ENCODE data around the gene MYOC.
"Not testable (repeated sequence)": the region's sequence is repeated elsewhere in the genome, so short reads cannot be mapped to it uniquely, and the experiment has no call there.

MYOC gene

GRCh38 chr1:171600862-171601261 lies 51.6 kb downstream of the MYOC start:
- Histone ChIP-seq H3K9me3 (ENCODE audit: control insufficient read depth, insufficient read depth, low read length) (no peaks in the 10 kb centered on the region), H3K36me3 (ENCODE audit: control insufficient read depth, insufficient read depth, low read length) (no peaks in the 10 kb centered on the region), H3K4me1 (ENCODE audit: control insufficient read depth, insufficient read depth, low read length) (peaks cover 6% of the 10 kb centered on the region; the same call in 1 of the 2 replicates), H3K27me3 (ENCODE audit: control insufficient read depth, insufficient read depth, low read length) (no peaks in the 10 kb centered on the region), H3K4me3 (ENCODE audit: low read depth, low read length) (no peak overlapping the region), H3K9ac (ENCODE audit: low read depth, low read length) (no peak overlapping the region), H3K27ac (ENCODE audit: low read depth, low read length) (no peak overlapping the region)

- H3K9me3 ChIP-seq (ENCODE audit: control insufficient read depth, insufficient read depth, low read length); H3K36me3 ChIP-seq (ENCODE audit: control insufficient read depth, insufficient read depth, low read length); H3K27ac ChIP-seq (ENCODE audit: low read depth, low read length); H3K9ac ChIP-seq (ENCODE audit: low read depth, low read length); H3K27me3 ChIP-seq (ENCODE audit: control insufficient read depth, insufficient read depth, low read length); H3K4me1 ChIP-seq (ENCODE audit: control insufficient read depth, insufficient read depth, low read length); H3K4me3 ChIP-seq (ENCODE audit: low read depth, low read length): not testable (repeated sequence)
Observed at GRCh38 chr1:171600310-171600709, 52.2 kb downstream of the MYOC start.

- Histone ChIP-seq H3K9ac (ENCODE audit: low read depth, low read length) (no peak overlapping the region), H3K4me3 (ENCODE audit: low read depth, low read length) (no peak overlapping the region), H3K4me1 (ENCODE audit: control insufficient read depth, insufficient read depth, low read length) (no peaks in the 10 kb centered on the region), H3K27me3 (ENCODE audit: control insufficient read depth, insufficient read depth, low read length) (no peaks in the 10 kb centered on the region), H3K36me3 (ENCODE audit: control insufficient read depth, insufficient read depth, low read length) (peaks cover 15% of the 10 kb centered on the region), H3K9me3 (ENCODE audit: control insufficient read depth, insufficient read depth, low read length) (no peaks in the 10 kb centered on the region), H3K27ac (ENCODE audit: low read depth, low read length) (no peak overlapping the region)
Observed at GRCh38 chr1:171597203-171597602, 55.3 kb downstream of the MYOC start.

- H3K4me1 ChIP-seq (ENCODE audit: control insufficient read depth, insufficient read depth, low read length) = no peaks in the 10 kb centered on the region
- peaks cover 20% of the 10 kb centered on the region for H3K36me3 ChIP-seq (ENCODE audit: control insufficient read depth, insufficient read depth, low read length)
- no peaks in the 10 kb centered on the region for H3K9me3 ChIP-seq (ENCODE audit: control insufficient read depth, insufficient read depth, low read length)
- no peak overlapping the region for H3K27ac ChIP-seq (ENCODE audit: low read depth, low read length)
- no peak overlapping the region for H3K4me3 ChIP-seq (ENCODE audit: low read depth, low read length)
- H3K9ac ChIP-seq (ENCODE audit: low read depth, low read length) = no peak overlapping the region
- H3K27me3 ChIP-seq (ENCODE audit: control insufficient read depth, insufficient read depth, low read length) = no peaks in the 10 kb centered on the region
Observed at GRCh38 chr1:171596705-171597104, 55.8 kb downstream of the MYOC start.

GRCh38 chr1:171596119-171596518 lies 56.4 kb downstream of the MYOC start:
- Histone ChIP-seq H3K9ac (ENCODE audit: low read depth, low read length) (no peak overlapping the region), H3K4me3 (ENCODE audit: low read depth, low read length) (no peak overlapping the region), H3K4me1 (ENCODE audit: control insufficient read depth, insufficient read depth, low read length) (no peaks in the 10 kb centered on the region), H3K27ac (ENCODE audit: low read depth, low read length) (no peak overlapping the region), H3K36me3 (ENCODE audit: control insufficient read depth, insufficient read depth, low read length) (peaks cover 26% of the 10 kb centered on the region), H3K27me3 (ENCODE audit: control insufficient read depth, insufficient read depth, low read length) (no peaks in the 10 kb centered on the region), H3K9me3 (ENCODE audit: control insufficient read depth, insufficient read depth, low read length) (no peaks in the 10 kb centered on the region)

- H3K27me3 ChIP-seq (ENCODE audit: control insufficient read depth, insufficient read depth, low read length) = no peaks in the 10 kb centered on the region
- H3K36me3 ChIP-seq (ENCODE audit: control insufficient read depth, insufficient read depth, low read length) = peaks cover 34% of the 10 kb centered on the region
- H3K4me3 ChIP-seq (ENCODE audit: low read depth, low read length) = no peak overlapping the region
- H3K9ac ChIP-seq (ENCODE audit: low read depth, low read length) = no peak overlapping the region
- H3K9me3 ChIP-seq (ENCODE audit: control insufficient read depth, insufficient read depth, low read length) = no peaks in the 10 kb centered on the region
- no peaks in the 10 kb centered on the region for H3K4me1 ChIP-seq (ENCODE audit: control insufficient read depth, insufficient read depth, low read length)
- H3K27ac ChIP-seq (ENCODE audit: low read depth, low read length) = no peak overlapping the region
Observed at GRCh38 chr1:171595324-171595723, 57.2 kb downstream of the MYOC start.

- Histone ChIP-seq H3K27me3 (ENCODE audit: control insufficient read depth, insufficient read depth, low read length) (no peaks in the 10 kb centered on the region), H3K4me1 (ENCODE audit: control insufficient read depth, insufficient read depth, low read length) (no peaks in the 10 kb centered on the region), H3K36me3 (ENCODE audit: control insufficient read depth, insufficient read depth, low read length) (peaks cover 84% of the 10 kb centered on the region), H3K9ac (ENCODE audit: low read depth, low read length) (no peak overlapping the region), H3K9me3 (ENCODE audit: control insufficient read depth, insufficient read depth, low read length) (no peaks in the 10 kb centered on the region), H3K4me3 (ENCODE audit: low read depth, low read length) (no peak overlapping the region), H3K27ac (ENCODE audit: low read depth, low read length) (no peak overlapping the region)
Observed at GRCh38 chr1:171590022-171590421, 62.5 kb downstream of the MYOC start.

GRCh38 chr1:171588230-171588629 lies 64.3 kb downstream of the MYOC start:
- Histone ChIP-seq H3K27ac (ENCODE audit: low read depth, low read length) (no peak overlapping the region), H3K4me1 (ENCODE audit: control insufficient read depth, insufficient read depth, low read length) (no peaks in the 10 kb centered on the region)

GRCh38 chr1:171585715-171586114 lies 66.8 kb downstream of the MYOC start:
- no peaks in the 10 kb centered on the region for H3K9me3 ChIP-seq (ENCODE audit: control insufficient read depth, insufficient read depth, low read length)
- no peak overlapping the region for H3K9ac ChIP-seq (ENCODE audit: low read depth, low read length)
- no peak overlapping the region for H3K4me3 ChIP-seq (ENCODE audit: low read depth, low read length)
- H3K4me1 ChIP-seq (ENCODE audit: control insufficient read depth, insufficient read depth, low read length) = no peaks in the 10 kb centered on the region
- H3K27me3 ChIP-seq (ENCODE audit: control insufficient read depth, insufficient read depth, low read length) = no peaks in the 10 kb centered on the region
- H3K27ac ChIP-seq (ENCODE audit: low read depth, low read length) = no peak overlapping the region
- H3K36me3 ChIP-seq (ENCODE audit: control insufficient read depth, insufficient read depth, low read length) = peaks cover 96% of the 10 kb centered on the region

More at GRCh38 chr1:171588230-171588629, 64.3 kb downstream of the MYOC start:
- Histone ChIP-seq H3K27me3 (ENCODE audit: control insufficient read depth, insufficient read depth, low read length) (no peaks in the 10 kb centered on the region), H3K4me3 (ENCODE audit: low read depth, low read length) (no peak overlapping the region), H3K36me3 (ENCODE audit: control insufficient read depth, insufficient read depth, low read length) (peaks cover 96% of the 10 kb centered on the region), H3K9ac (ENCODE audit: low read depth, low read length) (no peak overlapping the region), H3K9me3 (ENCODE audit: control insufficient read depth, insufficient read depth, low read length) (no peaks in the 10 kb centered on the region)

All from HUES48 (cell line).